GM10266 (cell line): ENCODE data around the gene CDK14.
A peak's percentile ranks its signal among the peaks of the same experiment; 100 is the strongest.

Experiments
- DNase-seq: peaks from one replicate; pipeline ENCODE4 v3.0.0; 2012; ENCODE audit errors: extremely low spot score
- CTCF ChIP-seq: IDR thresholded peaks from 2 replicates; pipeline ENCODE4 v1.5.1; 2012; ENCODE audit warnings: mild to moderate bottlenecking, low read depth; ENCODE audit not compliant: control insufficient read depth, insufficient read depth; ENCODE audit errors: missing control alignments

CDK14 gene

GRCh38 chr7:90595801-90596670 is at the start of gene CDK14:
TSS of gene CDK14 (plus strand) at chr7:90596321. CDS start at chr7:90596628, 307 bp downstream.
- peak; percentile 57 for TF ChIP-seq CTCF
- DNase-seq, result peak; percentile 86

DNA sequence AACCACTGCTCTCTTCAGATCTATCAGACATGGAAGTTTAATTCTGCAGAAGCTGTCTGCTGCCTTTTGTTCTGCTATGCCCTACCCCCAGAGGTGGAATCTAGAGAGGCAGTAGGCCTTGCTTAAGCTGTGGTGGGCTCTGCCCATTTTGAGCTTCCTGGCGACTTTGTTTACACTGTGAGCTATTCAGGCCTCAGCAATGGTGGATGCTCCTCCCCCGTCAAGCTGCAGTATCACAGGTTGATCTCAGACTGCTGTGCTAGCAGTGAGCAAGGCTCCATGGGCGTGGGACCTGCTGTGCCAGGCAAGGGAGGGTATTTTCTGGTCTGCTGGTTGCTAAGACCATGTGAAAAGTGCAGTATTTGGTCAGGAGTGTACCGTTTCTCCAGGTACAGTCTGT is 45.1 kb upstream of the CDK14 start:
- DNase-seq, result no peak
- TF ChIP-seq CTCF, result no peak

DNA sequence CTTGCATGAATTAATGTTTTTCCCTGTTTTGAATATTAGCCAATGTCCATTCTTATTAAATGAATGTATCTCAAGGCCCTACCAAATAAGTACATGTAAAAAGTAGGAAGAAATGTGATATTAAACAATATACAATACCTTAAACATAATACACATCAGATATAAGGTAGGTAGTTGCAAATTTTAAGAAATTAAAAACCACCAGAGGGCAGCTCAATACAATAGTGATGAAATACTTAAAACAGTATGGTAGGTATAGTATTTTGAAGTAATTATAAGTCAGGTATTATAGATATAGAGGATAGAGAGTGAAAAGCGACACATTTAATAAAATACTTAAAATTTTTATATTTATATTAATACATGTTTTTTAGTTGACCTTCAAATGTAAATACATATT is 43.6 kb upstream of the CDK14 start:
- DNase-seq, result no peak
- TF ChIP-seq CTCF, result no peak

- no peak for TF ChIP-seq CTCF
- DNase-seq, result no peak
Measured at GRCh38 chr7:90560730-90561129, 35.4 kb upstream of the CDK14 start.

- TF ChIP-seq CTCF, result no peak
- DNase-seq, result no peak
Measured at GRCh38 chr7:90563286-90563685, 32.8 kb upstream of the CDK14 start.

DNA sequence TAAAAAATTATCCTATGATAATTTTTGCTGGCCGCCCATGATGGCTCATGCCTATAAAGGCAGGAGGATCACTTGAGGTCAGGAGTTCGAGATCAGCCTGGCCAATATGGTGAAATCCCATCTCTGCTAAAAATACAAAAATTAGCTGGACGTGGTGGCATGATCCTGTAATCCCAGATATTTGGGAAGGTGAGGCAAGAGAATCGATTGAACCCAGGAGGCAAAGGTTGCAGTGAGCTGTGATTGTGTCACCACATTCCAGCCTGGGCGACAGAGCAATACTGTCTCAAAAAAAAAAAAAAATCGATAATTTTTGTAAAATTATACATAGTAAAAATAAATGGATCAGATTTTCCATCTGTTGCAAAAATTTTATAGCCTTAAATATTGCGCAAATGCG is 31.7 kb upstream of the CDK14 start:
- no peak for DNase-seq
- no peak for TF ChIP-seq CTCF

DNA sequence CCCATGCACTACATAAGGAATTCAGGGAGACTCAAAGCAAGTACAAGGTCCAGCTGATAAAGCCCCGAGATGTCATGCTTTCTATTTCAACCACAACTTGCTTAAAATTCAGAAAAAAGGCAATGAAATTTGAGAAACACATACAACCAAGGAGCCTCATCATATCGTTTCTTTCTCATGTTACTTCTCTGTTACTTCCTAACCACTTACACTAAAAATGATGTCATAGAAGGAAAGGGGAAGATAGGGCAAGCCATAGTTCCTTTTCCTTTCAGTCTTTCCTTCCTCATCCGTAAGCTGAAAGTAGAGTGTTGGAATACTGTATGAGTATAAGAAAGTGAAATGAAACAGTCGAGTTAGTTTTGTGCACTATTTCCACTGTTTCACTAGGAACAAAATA is 27.9 kb upstream of the CDK14 start:
- TF ChIP-seq CTCF, result no peak
- no peak for DNase-seq
